Melanocyte of skin (primary cell): ENCODE data around the gene LMO2. TPM values are rescaled to one million over a fixed set of nuclear protein-coding genes. Genes with fewer than 3 reads are reported as not detected.

ENCODE experiments used
- total RNA-seq, 2 donors: library from RNA; depleted of rRNA; stranded (reverse); fragments of >200 nt; gene quantifications; 2 replicates each; pipeline ENCODE4 v1.2.3, GENCODE V29; 2012

The LMO2 gene
- total RNA-seq, result under 1 TPM; under 0.01 to 0.34 TPM

GRCh38 chr11:33891714-33892327 lies at the start of gene LMO2:
LMO2 (minus strand) TSS chr11:33892076; CDS start chr11:33869716, 22,360 bp downstream.

Other genes with a start within 250 kb of the LMO2 start
- gene C11orf91, start 191.2 kb downstream of the LMO2 start, total RNA-seq, result under 1 TPM in 1 of 2 donors, not detected in 1; 0.34 TPM
- 100 to 1,000 TPM; 148 to 234 TPM for gene CD59, start 155.7 kb downstream of the LMO2 start, total RNA-seq
- gene FBXO3, start 117.6 kb downstream of the LMO2 start, total RNA-seq, result 10 to 100 TPM; 34.1 to 36.3 TPM
- gene CAPRIN1, start 159.7 kb upstream of the LMO2 start, total RNA-seq, result 100 to 1,000 TPM; 178 to 250 TPM
- gene NAT10, start 213.6 kb upstream of the LMO2 start, total RNA-seq, result 10 to 100 TPM; 25.5 to 36.6 TPM